ENCODE results near the gene PRAC1. TPM values are rescaled to one million over a fixed set of nuclear protein-coding genes. Genes with fewer than 3 reads are reported as not detected.

Gene PRAC1
- total and polyA plus RNA-seq, 10 of the 15 experiments (the other 5 are each of a cell fraction or from before 2014, with no cell fraction given) = not detected

GRCh38 chr17:48722915-48723422 lies 651 bp upstream of the PRAC1 start, which contains the start of gene PRAC2:
Gene PRAC2 (plus strand): TSS chr17:48723185. CDS start chr17:48724411, 1,226 bp downstream.
- WGBS (ENCODE audit: insufficient coverage, insufficient replicate concordance, low lambda C conversion rate, missing lambda C conversion rate) = 12% methylated on average over 20 of the region's 21 CpGs
- CTCF ChIA-PET = interaction anchor here (0.7 to 7.5 kb wide), 22 partner anchors 10 to 171 kb away, joined by 3 to 108 read pairs (median 9); no protein-coding TSS in a partner anchor

More at GRCh38 chr17:48722915-48723422, 651 bp upstream of the PRAC1 start, which contains the start of gene PRAC2:
- POLR2A ChIA-PET = no interaction called here
- no peaks in the 10 kb centered on the region for H4K20me1 ChIP-seq (ENCODE audit: control insufficient read depth, insufficient read depth)
- no peak for ATAC-seq
- SMC1A ChIA-PET (ENCODE audit: uncharacterized antibody, unreplicated experiment) = interaction anchor here (0.7 to 3.9 kb wide), 9 partner anchors 8 to 161 kb away, joined by 3 to 26 read pairs (median 4); no protein-coding TSS in a partner anchor
- BruUV-seq (replicated peaks) = no TSS peak
- H3K36me3 ChIP-seq (ENCODE audit: control insufficient read depth in 2 of 2, insufficient read depth in 2 of 2, low read length in 1 of 2) = no peaks in the 10 kb centered on the region
- H3K79me2 ChIP-seq (ENCODE audit: control insufficient read depth, insufficient read depth, low read length) = no peaks in the 10 kb centered on the region
- intact Hi-C loops (cut with micrococcal nuclease; ENCODE audit: unreplicated experiment) = loop anchor here (5.0 kb wide), 1 partner anchor 69 kb away; no protein-coding TSS in a partner anchor
- RAD21 ChIA-PET (ENCODE audit: unreplicated experiment) = interaction anchor here (0.8 to 5.5 kb wide), 5 partner anchors 44 to 161 kb away, joined by 3 to 67 read pairs (median 21); no protein-coding TSS in a partner anchor
- no peak for FAIRE-seq
- H3K9me3 ChIP-seq (replicated peaks; ENCODE audit: control insufficient read depth, insufficient read depth, low read length) = no peaks in the 10 kb centered on the region; the same call in 2 of the 3 replicates
- no peak for DNase-seq (ENCODE audit: low read depth, low spot score)
- H3K9ac ChIP-seq (ENCODE audit: control insufficient read depth, insufficient read depth, low read length) = no peak within 1 kb of the TSS
- H3K4me3 ChIP-seq = no peak within 1 kb of the TSS
- H3K27me3 ChIP-seq (replicated peaks in 1 of 2; ENCODE audit: control insufficient read depth in 2 of 2, insufficient read depth in 2 of 2, low read length in 1 of 2) = peaks cover 41 to 66% of the 10 kb centered on the region in 2 experiments
- no peaks in the 10 kb centered on the region; the same call in 1 of the 2 replicates for H3K4me1 ChIP-seq (ENCODE audit: control insufficient read depth, insufficient read depth, low read length)
- TF ChIP-seq MYB (IDR thresholded peaks at IDR 0.05; ENCODE audit: borderline replicate concordance, low read depth, low read length) (no peak), POLR2AphosphoS5 (IDR thresholded peaks at IDR 0.05; ENCODE audit: low read length) (no peak), EED (IDR thresholded peaks at IDR 0.05; ENCODE audit: low read depth) (no peak), SIX5 (IDR thresholded peaks at IDR 0.05; ENCODE audit: low read depth, low read length, severe bottlenecking) (no peak), HDAC2 (IDR thresholded peaks at IDR 0.05) (no peak), MEF2B (IDR thresholded peaks at IDR 0.05; ENCODE audit: partially characterized antibody, poor library complexity, severe bottlenecking) (no peak), PML (IDR thresholded peaks at IDR 0.05; ENCODE audit: low read length) (no peak), IRF5 (IDR thresholded peaks at IDR 0.05; ENCODE audit: borderline replicate concordance) (no peak), MXI1 (IDR thresholded peaks at IDR 0.05; ENCODE audit: low read depth, low read length) (no peak)
- no peak within 1 kb of the TSS for H3K27ac ChIP-seq (ENCODE audit: control insufficient read depth, insufficient read depth)
- H3K4me2 ChIP-seq (ENCODE audit: control insufficient read depth, insufficient read depth) = peak within 1 kb of the TSS; percentile 63
- in situ Hi-C loops (cut with MboI) = no loop called here
- H2AFZ ChIP-seq (ENCODE audit: control insufficient read depth, low read depth, low read length) = no peak within 1 kb of the TSS

All from GM12878 (cell line).